DMS114 treated with DMSO at 0.1 percent for 48 hours (cell line): ENCODE results near the gene MMP3.

Experiments
- DNase-seq: peaks from one replicate; lab custom pipeline; 2025; ENCODE audit not compliant: unreplicated experiment; lab: John Stamatoyannopoulos, UW

MMP3 gene

GRCh38 chr11:102792604-102793003 is 50.8 kb downstream of the MMP3 start:
- no peak for DNase-seq

DNA sequence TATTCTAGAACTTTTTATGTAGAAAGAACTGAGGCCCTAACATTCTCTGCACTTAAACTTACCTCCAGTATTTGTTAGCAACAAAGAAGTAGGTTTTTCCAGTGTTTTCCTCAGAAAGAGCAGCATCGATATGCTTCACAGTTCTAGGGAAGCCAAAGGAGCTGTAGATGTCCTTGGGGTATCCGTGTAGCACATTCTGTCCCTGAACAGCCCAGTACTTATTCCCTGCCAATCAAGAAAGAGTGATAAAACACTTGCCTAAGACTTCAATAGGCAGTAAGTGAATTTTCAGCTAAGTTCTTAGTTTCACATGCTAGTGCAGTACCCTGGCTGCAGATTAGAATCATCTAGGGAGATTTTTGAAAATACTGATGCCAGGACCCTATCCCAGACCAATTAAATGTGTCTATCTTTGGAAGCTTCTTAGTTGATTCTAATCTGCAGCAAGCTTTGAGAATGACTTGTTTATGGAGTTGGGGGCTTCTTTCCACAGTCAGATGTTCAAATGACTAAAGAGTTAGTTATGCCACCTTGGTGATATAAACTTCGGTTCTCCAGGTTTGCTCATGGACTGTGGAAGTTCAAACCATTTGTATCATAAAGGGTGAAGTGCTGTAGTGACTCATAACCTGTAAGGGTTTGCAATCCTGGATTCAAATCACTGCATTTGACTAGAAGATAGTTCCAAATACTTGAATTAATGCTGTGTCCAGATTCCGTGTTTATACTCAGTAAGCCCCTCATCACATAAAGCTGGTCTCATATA is 52.0 kb downstream of the MMP3 start:
- no peak for DNase-seq

DNA sequence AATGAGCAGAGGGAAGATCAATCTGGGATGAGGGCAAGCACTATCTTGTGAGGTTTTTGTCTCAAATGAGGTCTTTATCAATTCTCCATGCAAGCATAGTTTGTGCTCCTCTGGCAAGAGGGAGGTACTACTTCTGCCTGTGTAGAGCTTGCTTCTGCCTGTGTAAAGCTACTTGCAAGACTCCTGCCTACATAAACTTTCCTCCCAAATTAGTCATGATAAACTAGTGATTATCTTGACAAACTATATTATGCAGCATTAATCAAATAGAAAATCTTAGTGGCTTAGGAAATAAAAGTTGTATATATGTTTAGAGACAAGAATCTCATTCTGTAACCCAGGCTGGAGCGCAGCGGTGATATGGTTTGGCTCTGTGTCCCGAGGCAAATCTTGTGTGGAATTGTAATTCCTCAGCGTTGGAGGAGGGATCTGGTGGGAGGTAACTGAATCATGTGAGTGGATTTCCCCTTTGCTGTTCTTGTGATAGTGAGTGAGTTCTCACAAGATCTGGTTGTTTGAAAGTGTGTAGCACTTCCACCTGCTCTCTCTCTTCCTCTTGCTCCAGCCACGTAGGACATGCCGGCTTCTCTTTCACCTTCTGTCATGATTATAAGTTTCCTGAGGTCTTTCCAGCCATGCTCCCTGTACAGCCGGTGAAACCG is 54.9 kb downstream of the MMP3 start:
- DNase-seq, result no peak
